ENCODE results near the gene RXFP2. TPM values are rescaled to one million over a fixed set of nuclear protein-coding genes. Genes with fewer than 3 reads are reported as not detected.

Gene RXFP2
- total RNA-seq, 1 donor from 2014 or later, result 0.80 TPM

- no peaks in the 10 kb centered on the region for H3K9me3 Mint-ChIP-seq
- H3K27ac Mint-ChIP-seq, result no peak overlapping the region
- H3K27me3 Mint-ChIP-seq, result peaks cover 3% of the 10 kb centered on the region
- H3K4me3 Mint-ChIP-seq, result no peak overlapping the region
- no peaks in the 10 kb centered on the region for H3K4me1 Mint-ChIP-seq (ENCODE audit: unreplicated experiment)
- no peak for DNase-seq (ENCODE audit: extremely low spot score, unreplicated experiment)
- no peak for TF ChIP-seq CTCF (conservative IDR thresholded peaks at IDR 0.05)
- H3K36me3 Mint-ChIP-seq, result no peaks in the 10 kb centered on the region
These were observed 34.9 kb downstream of the RXFP2 start for GRCh38 chr13:31774186-31774750.

GRCh38 chr13:31775148-31775547, 35.8 kb downstream of the RXFP2 start:
- no peaks in the 10 kb centered on the region for H3K4me1 Mint-ChIP-seq (ENCODE audit: unreplicated experiment)
- no peaks in the 10 kb centered on the region for H3K36me3 Mint-ChIP-seq
- H3K27me3 Mint-ChIP-seq, result peaks cover 7% of the 10 kb centered on the region
- no peak overlapping the region for H3K27ac Mint-ChIP-seq
- H3K4me3 Mint-ChIP-seq, result no peak overlapping the region
- no peaks in the 10 kb centered on the region for H3K9me3 Mint-ChIP-seq
- no peak for TF ChIP-seq CTCF (conservative IDR thresholded peaks at IDR 0.05)
- DNase-seq (ENCODE audit: extremely low spot score, unreplicated experiment), result no peak

GRCh38 chr13:31775686-31776085, 36.4 kb downstream of the RXFP2 start:
- no peak for TF ChIP-seq CTCF (conservative IDR thresholded peaks at IDR 0.05)
- DNase-seq (ENCODE audit: extremely low spot score, unreplicated experiment), result no peak
- Mint-ChIP-seq H3K36me3 (no peaks in the 10 kb centered on the region), H3K27ac (no peak overlapping the region), H3K4me1 (ENCODE audit: unreplicated experiment) (no peaks in the 10 kb centered on the region), H3K4me3 (no peak overlapping the region), H3K27me3 (peaks cover 7% of the 10 kb centered on the region), H3K9me3 (no peaks in the 10 kb centered on the region)

- DNase-seq (ENCODE audit: extremely low spot score, unreplicated experiment), result no peak
- H3K4me3 Mint-ChIP-seq, result no peak overlapping the region
- TF ChIP-seq CTCF (conservative IDR thresholded peaks at IDR 0.05), result no peak
- no peaks in the 10 kb centered on the region for H3K4me1 Mint-ChIP-seq (ENCODE audit: unreplicated experiment)
- H3K36me3 Mint-ChIP-seq, result no peaks in the 10 kb centered on the region
- H3K9me3 Mint-ChIP-seq, result no peaks in the 10 kb centered on the region
- peaks cover 10% of the 10 kb centered on the region for H3K27me3 Mint-ChIP-seq
- no peak overlapping the region for H3K27ac Mint-ChIP-seq
These were observed 41.7 kb downstream of the RXFP2 start for GRCh38 chr13:31781064-31781463.

GRCh38 chr13:31786011-31786410, 46.7 kb downstream of the RXFP2 start:
- TF ChIP-seq CTCF (conservative IDR thresholded peaks at IDR 0.05), result no peak
- no peak for DNase-seq (ENCODE audit: extremely low spot score, unreplicated experiment)
- Mint-ChIP-seq H3K4me1 (ENCODE audit: unreplicated experiment) (no peaks in the 10 kb centered on the region), H3K36me3 (no peaks in the 10 kb centered on the region), H3K27me3 (peaks cover 7% of the 10 kb centered on the region), H3K4me3 (no peak overlapping the region), H3K9me3 (no peaks in the 10 kb centered on the region), H3K27ac (no peak overlapping the region)

GRCh38 chr13:31790992-31791391, 51.7 kb downstream of the RXFP2 start:
- H3K4me3 Mint-ChIP-seq, result no peak overlapping the region
- H3K36me3 Mint-ChIP-seq, result no peaks in the 10 kb centered on the region
- no peak overlapping the region for H3K27ac Mint-ChIP-seq
- H3K4me1 Mint-ChIP-seq (ENCODE audit: unreplicated experiment), result no peaks in the 10 kb centered on the region
- H3K9me3 Mint-ChIP-seq, result no peaks in the 10 kb centered on the region
- TF ChIP-seq CTCF (conservative IDR thresholded peaks at IDR 0.05), result no peak
- no peak for DNase-seq (ENCODE audit: extremely low spot score, unreplicated experiment)
- H3K27me3 Mint-ChIP-seq, result no peaks in the 10 kb centered on the region

Data from type B pancreatic cell (in vitro differentiated cells).